HG02852 (cell line): Measurements from ENCODE around the gene KRTAP4-7.
"Not testable (repeated sequence)": the region's sequence is repeated elsewhere in the genome, so short reads cannot be mapped to it uniquely, and the experiment has no call there.

Experiments used
- ATAC-seq: cut with Tn5 transposase; IDR thresholded peaks from one replicate; pipeline ENCODE4 v1.9.1; 2021; ENCODE audit warnings: mild to moderate bottlenecking, moderate library complexity; ENCODE audit not compliant: unreplicated experiment

The KRTAP4-7 gene

DNA sequence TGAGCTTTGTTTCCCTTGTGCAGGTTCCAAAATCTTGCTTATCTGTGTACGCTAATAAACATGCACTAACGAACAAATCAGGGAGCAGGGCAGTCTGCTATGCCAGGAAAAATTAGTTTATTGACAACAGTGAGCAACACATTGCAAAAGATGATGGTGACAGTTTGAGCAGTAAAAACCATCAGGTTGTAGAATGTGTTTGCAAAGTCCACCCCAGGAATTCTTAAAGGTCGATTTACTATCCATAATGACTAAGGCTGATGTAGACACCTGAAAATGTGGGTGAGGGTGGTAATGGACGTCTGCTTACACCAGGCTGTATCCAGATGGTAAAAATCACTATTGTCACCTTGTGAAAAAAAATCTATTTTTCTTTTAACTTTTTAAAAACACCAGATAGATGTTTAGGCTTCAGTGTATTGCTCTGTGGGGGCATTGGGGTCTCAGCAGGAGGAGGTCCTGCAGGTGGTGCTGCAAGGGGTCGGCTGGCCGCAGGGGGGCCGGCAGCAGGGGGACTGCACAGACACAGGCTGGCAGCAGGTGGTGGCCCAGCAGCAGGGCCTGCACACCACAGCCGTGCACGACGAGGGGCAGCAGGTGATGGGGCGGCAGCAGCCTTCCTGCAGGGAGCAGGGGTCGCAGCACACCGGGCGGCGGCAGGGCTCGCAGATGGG, 18.8 kb upstream of the KRTAP4-7 start:
- ATAC-seq: not testable (repeated sequence)

DNA sequence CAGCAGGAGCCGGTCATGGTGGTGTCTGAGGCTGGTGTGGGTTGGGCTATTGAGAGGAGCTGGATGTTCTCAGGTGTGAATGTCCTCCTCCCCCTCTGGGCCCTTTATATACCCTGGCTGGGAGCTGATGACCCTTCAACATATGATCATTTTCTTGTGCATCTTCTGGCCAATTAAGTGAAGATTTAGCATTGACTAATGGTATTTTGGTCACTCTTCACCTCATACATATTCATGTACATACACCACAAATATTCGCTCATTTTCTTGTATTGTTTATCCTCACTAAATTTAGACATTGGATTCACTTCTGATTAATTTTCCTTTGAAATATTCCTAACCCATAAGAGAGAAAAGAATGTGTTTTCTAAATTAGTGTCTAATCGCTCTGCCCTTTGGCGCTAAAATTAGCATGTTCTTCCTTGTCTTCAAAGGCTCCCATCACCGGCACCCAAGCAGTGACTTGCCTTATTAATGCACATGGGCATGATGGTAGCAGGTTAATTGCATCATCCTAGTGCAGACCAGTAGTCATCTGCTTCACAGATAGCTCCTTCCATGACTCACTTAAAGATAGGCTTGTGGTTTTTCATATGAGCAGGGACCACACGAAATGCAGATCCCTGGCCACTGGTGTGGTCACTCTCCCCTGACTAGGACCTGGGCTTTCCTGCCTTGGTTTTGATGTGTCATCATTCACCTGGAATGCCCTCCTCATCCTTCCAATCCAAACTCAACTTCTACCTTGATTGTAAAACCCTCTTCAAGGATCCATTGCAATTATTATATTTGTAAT, 17.9 kb upstream of the KRTAP4-7 start, which contains the start of gene KRTAP2-4:
KRTAP2-4 (minus strand) TSS at position 51 of the 796 bp plus-strand sequence; CDS start at position 17, 34 bp downstream.
- no peak for ATAC-seq

DNA sequence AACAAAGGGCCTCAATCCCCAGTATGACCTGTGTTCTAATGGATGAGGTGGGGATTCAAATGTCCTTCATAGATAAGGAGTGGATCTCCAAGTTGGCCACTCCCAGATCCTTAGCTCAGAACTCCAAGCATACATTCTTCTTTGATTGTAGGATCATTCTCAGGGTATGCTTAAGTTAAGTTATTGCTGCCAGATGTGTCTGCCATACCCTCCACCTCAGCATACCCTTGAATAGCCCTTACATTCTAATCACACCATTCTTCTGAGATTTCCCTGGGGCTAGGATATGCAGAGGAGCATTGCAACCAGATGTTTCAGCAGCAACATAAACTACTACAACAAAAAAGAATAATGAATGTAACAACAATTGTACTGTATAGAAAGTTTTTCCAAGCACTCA, 16.7 kb upstream of the KRTAP4-7 start:
- no peak for ATAC-seq

DNA sequence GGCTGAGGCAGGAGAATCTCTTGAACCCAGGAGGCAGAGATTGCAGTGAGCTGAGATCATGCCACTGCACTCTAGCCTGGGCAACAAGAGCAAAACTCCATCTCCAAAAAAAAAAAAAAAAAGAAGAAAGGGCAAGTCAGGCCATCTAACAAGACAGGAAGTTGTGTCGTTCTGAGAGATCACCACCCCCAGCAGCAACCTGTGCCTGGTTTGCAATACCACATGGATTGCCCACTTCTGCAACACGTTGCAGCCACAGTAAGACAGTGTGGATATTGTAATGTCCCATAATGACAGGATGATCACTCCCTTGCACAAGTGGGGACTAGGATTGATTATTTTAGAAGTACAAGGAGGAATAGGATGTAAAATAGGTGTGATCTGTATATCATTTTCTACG, 14.9 kb upstream of the KRTAP4-7 start:
- no peak for ATAC-seq

DNA sequence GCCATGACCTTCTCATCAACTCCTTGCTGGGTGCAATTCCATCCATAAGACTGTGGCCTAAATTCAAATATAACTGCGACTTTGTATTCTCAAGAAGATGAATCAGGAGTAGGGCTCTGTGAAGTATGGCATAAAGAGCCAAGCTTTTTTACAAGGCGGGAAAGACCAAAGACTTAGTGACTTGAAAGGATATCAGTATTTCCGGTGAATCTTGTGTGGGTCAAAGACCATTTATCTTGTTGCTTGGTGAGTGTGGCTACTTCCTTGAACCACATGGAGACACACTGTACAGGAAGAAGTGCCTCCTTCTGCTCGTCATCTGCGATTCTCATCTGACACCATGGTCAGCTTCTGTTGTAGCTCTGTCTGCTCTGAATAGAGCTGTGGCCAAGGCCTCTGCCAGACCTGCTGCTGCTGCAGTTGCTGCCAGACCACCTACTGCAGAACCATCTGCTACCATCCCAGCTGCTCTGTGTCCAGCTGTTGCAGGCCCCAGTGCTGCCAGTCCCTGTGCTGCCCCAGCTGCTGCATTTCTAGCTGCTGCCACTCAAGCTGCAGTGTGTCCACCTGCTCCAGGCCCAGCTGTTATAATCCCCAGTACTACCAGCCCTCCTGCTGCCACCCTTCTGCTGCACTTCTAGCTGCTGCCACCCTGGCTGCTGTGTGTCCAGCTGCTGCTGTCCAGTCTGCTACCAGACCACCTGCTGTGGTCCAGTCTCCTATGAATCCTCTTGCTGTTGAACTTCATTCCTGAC, 12.2 kb upstream of the KRTAP4-7 start:
- ATAC-seq: no peak

DNA sequence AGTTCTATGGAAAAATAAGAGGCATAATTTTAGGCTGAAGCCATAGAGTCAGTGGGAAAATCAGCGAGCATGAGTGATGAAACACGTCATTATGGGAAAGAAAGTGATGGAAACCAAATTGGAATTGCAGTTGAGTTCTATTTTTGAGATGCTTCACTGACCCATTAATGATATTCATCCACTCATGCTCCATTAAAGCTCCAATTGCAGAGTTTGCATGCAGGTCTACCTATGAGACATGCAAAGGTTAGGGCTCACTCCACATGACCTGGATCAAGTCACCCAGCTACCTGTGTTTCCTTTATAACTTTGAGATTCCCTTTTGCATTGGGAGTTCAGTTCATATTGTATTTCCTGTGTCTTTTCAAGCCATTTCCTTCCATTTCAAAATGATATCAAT, 10.3 kb upstream of the KRTAP4-7 start:
- ATAC-seq: no peak

DNA sequence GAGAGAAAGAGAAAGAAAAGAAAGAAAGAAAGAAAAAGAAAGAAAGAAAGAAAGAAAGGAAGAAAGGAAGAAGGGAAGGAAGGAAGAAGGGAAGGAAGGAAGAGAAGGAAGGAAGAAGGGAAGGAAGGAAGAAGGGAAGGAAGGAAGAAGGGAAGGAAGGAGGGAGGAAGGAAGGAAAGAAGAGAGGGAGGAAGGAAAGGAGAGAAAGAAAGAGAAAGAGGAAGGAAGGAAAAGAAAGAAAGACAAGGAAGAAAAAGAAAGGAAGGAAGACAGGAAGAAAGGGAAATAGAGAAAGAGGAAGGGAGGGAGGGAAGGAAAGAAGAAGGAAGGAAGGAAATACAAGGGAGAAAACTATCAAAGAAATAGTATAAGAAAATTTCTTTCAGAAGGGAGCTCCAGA, 7.2 kb upstream of the KRTAP4-7 start:
- ATAC-seq: no peak

DNA sequence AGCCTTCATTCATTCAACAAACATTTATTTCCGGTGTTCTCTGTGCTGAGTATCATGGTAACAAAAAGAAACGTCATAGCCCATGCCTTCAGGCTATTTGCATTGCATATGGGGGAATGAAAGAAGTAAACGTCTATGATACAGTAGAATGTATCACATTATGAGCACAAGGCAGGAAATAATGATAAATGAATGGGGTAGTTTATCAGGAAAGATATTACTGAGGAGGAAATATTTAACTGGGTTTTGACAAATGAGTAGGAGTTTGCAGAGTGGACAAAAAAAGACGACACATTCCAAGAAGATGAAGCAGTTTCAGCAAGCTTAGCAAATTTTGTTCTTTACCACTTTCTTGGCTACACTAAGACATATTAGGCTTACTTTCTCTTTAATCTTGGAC, 1.3 kb upstream of the KRTAP4-7 start:
- no peak for ATAC-seq

DNA sequence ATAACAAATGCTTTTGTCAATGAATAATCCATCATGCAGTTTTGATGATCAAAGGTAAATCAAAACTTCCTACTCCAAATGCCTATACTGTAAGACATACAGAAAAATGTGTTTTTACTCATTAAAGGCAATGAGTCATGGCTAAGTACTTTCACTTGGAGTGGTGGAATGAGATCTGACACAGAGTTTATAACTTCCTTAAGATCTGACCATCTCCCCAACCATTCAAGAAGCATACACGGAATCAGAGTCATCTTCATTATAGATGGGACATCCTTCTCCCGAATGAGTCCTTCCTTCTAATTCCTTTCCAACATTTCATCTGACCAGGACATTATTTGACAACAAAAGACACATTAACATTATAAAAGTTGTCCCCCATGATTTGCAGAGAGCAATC, 523 bp upstream of the KRTAP4-7 start:
- not testable (repeated sequence) for ATAC-seq

DNA sequence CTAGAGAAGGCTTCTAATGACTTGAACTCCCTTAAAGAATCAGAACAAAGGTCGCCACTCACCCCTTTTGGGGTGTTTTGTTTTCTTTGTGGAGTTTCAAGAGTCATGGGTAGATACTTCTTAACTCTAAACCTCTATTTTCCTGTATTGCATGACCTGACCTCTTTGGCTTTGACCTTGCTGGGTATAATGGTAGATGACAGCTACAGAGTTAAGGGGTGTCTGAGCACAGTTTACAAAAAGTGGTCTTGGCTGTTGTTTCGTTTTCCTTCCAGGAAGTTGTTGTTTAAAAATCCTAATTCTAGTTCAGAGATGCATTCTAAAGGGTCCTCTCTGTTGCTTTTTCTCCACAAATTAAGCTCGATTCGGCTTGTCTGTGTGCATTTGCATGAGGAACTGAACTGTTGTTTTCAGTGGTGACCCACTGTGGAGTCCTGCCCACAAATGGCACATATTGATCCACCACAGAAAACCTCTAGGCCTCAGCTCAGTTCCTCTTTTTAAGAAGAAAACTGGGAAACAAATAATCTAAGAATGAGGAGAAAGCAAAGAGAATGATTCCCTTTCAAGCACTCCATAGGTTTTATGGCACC, 4.9 kb downstream of the KRTAP4-7 start:
- not testable (repeated sequence) for ATAC-seq

DNA sequence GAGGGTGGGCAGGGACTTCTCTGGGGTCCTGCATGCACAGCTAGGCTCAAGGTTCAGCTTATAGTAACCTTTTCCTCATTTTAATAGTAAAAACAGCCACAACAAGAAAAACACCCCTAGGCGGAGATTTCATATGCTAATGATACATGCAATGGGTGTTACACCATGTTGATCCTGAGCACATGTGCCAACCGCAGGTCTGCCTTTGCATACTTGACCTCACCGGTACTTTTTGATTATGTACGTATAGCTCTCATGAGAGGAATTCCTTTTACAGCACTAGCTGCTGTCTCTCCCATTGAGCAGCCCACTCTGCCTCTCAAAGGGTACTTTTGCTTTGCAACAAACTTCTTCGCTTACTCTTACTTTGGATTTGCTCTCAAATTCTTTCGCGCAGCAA, 12.1 kb downstream of the KRTAP4-7 start:
- ATAC-seq: no peak

DNA sequence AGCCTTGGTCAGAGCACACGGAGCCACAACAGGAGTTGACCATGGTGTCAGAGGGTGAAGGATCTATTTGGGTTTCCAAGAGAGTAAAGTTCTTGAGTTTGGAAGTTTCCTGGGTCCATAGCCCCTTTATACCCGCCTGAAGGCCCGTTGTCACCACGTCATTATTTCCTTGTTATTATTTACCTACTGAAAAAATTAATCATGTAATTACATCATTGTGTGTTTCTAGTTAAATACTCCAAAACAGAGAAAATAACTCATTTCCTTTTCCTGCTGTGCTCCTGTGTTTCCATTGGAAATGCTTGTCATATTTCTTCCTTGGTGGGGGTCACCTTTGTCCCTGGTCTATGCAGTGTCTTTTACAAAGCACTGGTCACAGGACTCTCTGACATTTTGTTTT, 14.1 kb downstream of the KRTAP4-7 start, which contains the start of gene KRTAP4-8:
KRTAP4-8 (minus strand) TSS at position 101 of the 400 bp plus-strand sequence; CDS start at position 43, 58 bp downstream.
- no peak for ATAC-seq

DNA sequence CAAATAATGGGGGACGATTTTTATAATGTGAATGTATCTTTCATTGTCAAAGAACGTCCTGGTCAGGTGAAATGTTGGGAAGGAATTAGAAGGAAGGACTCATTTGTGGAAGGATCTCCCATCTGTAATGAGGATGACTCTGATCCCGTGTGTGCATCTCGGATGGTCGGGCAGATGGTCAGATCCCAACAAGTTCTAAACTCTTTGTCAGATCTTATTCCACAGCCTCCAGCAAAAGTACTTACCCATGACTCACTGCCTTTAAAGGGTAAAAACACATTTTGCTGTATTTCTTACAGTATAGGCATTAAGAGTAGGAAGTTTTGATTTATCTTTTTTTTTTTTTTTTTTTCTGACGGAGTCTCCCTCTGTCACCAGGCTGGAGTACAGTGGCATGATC, 14.5 kb downstream of the KRTAP4-7 start:
- ATAC-seq: no peak

DNA sequence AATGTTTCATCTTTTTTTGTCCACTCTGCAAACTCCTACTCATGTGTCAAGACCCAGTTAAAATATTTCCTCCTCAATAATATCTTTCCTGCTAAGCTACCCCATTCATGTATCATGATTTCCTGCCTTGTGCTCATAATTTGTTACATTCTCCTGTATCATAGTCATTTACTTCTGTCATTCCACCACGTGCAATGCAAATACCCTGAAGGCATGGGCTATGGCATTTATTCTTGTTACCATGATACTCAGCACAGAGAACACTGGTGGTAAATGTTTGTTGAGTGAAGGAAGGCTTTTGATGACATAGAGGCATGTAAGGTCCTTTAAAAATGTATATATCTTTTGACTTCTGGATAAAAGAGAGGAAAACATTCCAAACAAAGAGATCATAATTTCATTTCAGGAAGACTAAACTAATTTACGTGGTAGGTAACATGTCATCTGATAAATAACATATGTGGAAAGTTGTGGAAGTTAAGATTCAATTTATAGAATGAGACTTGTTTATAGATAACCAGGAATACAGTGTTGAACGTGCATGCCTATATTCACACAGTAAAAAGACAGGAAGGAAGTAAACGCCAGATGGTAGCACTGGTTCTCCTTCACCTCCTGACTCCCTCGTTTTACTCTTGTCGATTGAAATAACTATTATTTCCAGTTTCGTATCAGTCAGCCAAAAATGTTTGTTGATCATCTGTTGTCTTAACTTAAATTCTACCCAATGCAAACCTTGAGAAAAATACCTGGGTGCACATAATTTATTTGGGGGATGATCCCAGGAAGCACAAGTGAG, 15.9 kb downstream of the KRTAP4-7 start:
- not testable (repeated sequence) for ATAC-seq

DNA sequence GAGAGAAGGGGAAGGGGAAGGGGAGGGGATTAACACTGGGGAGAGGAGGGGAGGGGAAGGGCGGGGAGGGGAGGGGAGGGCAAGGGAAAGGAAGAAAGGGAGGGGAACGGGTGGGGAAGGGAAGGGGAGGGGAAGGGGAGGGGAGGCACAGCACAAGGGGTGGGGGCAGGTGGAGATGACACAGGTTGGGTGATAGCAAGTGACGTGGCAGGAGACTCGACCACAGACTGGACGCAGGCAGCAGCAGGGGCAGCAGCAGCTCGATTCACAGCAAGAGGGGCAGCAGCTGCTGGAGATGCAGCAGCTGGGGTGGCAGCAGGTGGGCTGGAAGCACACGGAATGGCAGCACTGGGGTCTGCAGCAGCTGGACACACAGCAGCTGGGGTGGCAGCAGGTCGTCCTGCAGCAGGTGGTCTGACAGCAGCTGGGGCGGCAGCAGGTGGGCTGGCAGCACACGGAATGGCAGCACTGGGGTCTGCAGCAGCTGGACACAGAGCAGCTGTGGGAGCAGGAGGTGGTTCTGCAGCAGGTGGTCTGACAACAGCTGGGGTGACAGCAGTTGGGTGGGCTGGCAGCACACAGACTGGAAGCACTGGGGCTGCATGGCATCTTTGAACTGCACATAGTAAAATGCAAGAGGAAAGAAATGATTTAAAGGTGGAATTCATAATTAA, 17.8 kb downstream of the KRTAP4-7 start, which contains the start of gene KRTAP4-16:
KRTAP4-16 (minus strand) TSS at position 624 of the 674 bp plus-strand sequence; CDS start at position 624, 0 bp downstream.
- ATAC-seq: no peak

DNA sequence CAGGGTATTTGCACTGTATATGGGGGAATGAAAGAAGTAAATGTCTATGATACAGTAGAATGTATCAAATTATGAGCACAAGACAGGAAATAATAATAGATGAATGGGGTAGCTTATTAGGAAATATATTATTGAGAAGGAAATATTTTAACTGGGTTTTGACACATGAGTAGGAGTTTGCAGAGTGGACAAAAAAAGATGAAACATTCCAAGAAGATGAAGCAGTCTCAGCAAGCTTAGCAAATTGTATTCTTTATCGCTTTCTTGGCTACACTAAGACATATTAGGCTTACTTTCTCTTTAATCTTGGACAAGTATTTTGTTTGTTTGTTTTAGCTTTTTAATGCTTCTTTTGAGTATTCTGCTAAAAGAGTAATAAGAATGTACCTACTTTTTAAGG, 19.9 kb downstream of the KRTAP4-7 start:
- no peak for ATAC-seq

DNA sequence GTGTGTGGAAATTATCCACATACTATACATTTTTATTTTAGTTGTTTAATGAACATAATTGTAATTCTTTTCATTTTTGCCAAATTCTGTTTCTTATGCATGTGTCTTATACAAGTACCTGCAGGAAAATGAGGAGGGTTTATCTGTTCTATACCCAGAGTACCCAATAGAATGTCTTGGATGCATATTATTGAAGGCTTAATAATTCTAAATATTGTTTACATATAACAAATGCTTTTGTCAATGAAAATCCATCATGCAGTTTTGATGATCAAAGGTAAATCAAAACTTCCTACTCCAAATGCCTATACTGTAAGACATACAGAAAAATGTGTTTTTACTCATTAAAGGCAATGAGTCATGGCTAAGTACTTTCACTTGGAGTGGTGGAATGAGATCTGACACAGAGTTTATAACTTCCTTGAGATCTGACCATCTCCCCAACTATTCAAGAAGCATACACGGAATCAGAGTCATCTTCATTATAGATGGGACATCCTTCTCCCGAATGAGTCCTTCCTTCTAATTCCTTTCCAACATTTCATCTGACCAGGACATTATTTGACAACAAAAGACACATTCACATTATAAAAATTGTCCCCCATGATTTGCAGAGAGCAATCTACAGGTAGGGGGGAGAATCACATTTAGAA, 20.6 kb downstream of the KRTAP4-7 start:
- ATAC-seq: not testable (repeated sequence)

DNA sequence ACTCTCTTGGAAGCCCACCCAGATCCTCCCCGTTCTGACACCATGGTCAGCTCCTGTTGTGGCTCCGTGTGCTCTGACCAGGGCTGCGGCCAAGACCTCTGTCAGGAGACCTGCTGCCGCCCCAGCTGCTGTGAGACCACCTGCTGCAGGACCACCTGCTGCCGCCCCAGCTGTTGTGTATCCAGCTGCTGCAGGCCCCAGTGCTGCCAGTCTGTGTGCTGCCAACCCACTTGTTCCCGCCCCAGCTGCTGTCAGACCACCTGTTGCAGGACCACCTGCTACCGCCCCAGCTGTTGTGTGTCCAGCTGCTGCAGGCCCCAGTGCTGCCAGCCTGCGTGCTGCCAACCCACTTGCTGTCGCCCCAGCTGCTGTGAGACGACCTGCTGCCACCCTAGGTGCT, 21.4 kb downstream of the KRTAP4-7 start, which contains the start of gene KRTAP4-9:
KRTAP4-9 (plus strand) TSS at position 43 of the 400 bp plus-strand sequence; CDS start at position 43, 0 bp downstream.
- not testable (repeated sequence) for ATAC-seq

DNA sequence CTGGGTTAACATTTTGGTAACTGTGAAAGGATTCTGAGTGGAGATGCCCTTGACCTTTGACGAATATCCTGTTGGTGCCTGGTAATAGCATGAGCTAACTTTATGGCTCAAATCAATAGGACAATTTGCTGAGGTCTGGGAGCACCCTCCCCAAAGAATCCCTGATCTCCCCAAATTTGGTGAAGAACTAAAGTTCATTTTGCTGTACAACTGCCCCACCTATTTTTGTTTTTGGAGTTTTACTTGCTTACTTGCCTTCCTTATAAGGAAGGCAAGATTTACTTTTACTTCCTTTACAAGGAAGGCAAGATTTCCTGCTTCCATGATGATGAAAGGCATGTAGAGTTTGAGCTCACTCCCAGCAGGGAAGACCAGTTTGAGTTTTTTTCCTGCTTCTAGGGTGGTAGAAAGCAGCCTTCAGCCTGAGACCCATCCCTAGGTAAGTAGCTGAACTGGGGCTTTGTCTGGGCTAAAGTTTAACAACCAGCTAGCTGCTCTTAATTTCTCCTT, 24.0 kb downstream of the KRTAP4-7 start:
- no peak for ATAC-seq
